NCI-H82 (cell line): ENCODE results near the gene LPP.

ENCODE experiments used
- DNase-seq: peaks from one replicate; lab custom pipeline; 2025; lab: John Stamatoyannopoulos, UW

The LPP gene

GRCh38 chr3:188554404-188554803, 400.4 kb downstream of the LPP start:
- no peak for DNase-seq

- DNase-seq: no peak
These were observed 403.3 kb downstream of the LPP start for GRCh38 chr3:188557235-188557634.

- no peak for DNase-seq
These were observed 404.6 kb downstream of the LPP start for GRCh38 chr3:188558343-188559071.

- DNase-seq: no peak
These were observed 405.1 kb downstream of the LPP start for GRCh38 chr3:188559072-188559429.

- no peak for DNase-seq
These were observed 405.9 kb downstream of the LPP start for GRCh38 chr3:188559856-188560255.

GRCh38 chr3:188562144-188562543, 408.2 kb downstream of the LPP start:
- no peak for DNase-seq

GRCh38 chr3:188567478-188568195, 413.7 kb downstream of the LPP start:
- no peak for DNase-seq

- DNase-seq: no peak
These were observed 414.8 kb downstream of the LPP start for GRCh38 chr3:188568736-188569135.

- no peak for DNase-seq
These were observed 417.7 kb downstream of the LPP start for GRCh38 chr3:188571531-188572095.

- DNase-seq: no peak
These were observed 419.5 kb downstream of the LPP start for GRCh38 chr3:188573291-188573940.

- no peak for DNase-seq
These were observed 420.0 kb downstream of the LPP start for GRCh38 chr3:188573956-188574355.

- DNase-seq: no peak
These were observed 420.9 kb downstream of the LPP start for GRCh38 chr3:188574885-188575284.

GRCh38 chr3:188575501-188575900, 421.5 kb downstream of the LPP start:
- peak; percentile 5 for DNase-seq

GRCh38 chr3:188577539-188577938, 423.6 kb downstream of the LPP start:
- DNase-seq: no peak

GRCh38 chr3:188578576-188579363, 424.8 kb downstream of the LPP start:
- DNase-seq: no peak

GRCh38 chr3:188580223-188580622, 426.3 kb downstream of the LPP start:
- DNase-seq: no peak

GRCh38 chr3:188580659-188581058, 426.7 kb downstream of the LPP start:
- DNase-seq: no peak

GRCh38 chr3:188581365-188581764, 427.4 kb downstream of the LPP start:
- no peak for DNase-seq

- DNase-seq: no peak
These were observed 427.8 kb downstream of the LPP start for GRCh38 chr3:188581792-188582191.

- no peak for DNase-seq
These were observed 429.6 kb downstream of the LPP start for GRCh38 chr3:188583341-188584161.

GRCh38 chr3:188584162-188584529, 430.2 kb downstream of the LPP start:
- no peak for DNase-seq
